Activated naive CD8-positive, alpha-beta T cell (primary cell): ENCODE results near the gene FKBP6.
"Not testable (repeated sequence)": the region's sequence is repeated elsewhere in the genome, so short reads cannot be mapped to it uniquely, and the experiment has no call there.

Experiments used
- H3K27ac Mint-ChIP-seq: one replicate; pipeline ENCODE4 v1.8.0; 2021; ENCODE audit warnings: mixed read lengths
- H3K27me3 Mint-ChIP-seq: one replicate; pipeline ENCODE4 v1.8.0; 2021; ENCODE audit warnings: mixed read lengths
- H3K36me3 Mint-ChIP-seq: one replicate; pipeline ENCODE4 v1.8.0; 2021; ENCODE audit warnings: mixed read lengths
- H3K4me1 Mint-ChIP-seq: one replicate; pipeline ENCODE4 v1.8.0; 2021; ENCODE audit warnings: low read depth, mixed read lengths
- H3K4me3 Mint-ChIP-seq: one replicate; pipeline ENCODE4 v1.8.0; 2021; ENCODE audit warnings: mild to moderate bottlenecking, mixed read lengths
- H3K9me3 Mint-ChIP-seq: one replicate; pipeline ENCODE4 v1.8.0; 2021; ENCODE audit warnings: low read depth, mixed read lengths

The FKBP6 gene

DNA sequence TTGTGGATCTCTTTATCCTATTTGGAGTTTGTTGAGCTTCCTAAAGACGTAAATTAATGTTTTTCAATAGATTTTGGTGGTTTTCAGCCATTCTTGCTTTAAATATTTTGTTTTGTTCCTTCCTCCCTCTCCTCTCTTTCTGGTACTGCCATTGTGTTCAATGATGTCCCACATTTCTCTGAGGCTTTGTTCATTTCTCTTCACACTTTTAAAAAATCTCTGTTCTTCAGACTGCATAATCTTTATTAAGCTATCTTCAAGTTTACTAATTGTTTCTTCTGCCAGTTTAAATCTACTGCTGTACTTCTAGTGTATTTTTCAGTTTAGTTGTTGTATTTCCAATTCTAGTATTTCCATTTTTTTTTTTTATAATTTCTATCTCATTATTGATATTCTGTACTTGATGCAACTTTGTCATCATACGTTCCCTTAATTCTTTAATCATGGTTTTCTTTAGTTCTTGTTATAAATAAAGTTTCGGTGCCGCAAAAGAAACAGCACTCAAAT, 60.0 kb downstream of the FKBP6 start:
- Mint-ChIP-seq H3K4me1 (no peaks in the 10 kb centered on the region), H3K4me3 (no peak overlapping the region), H3K27ac (no peak overlapping the region), H3K9me3 (peaks cover 10% of the 10 kb centered on the region), H3K27me3 (peaks cover 1% of the 10 kb centered on the region), H3K36me3 (peaks cover 9% of the 10 kb centered on the region)

DNA sequence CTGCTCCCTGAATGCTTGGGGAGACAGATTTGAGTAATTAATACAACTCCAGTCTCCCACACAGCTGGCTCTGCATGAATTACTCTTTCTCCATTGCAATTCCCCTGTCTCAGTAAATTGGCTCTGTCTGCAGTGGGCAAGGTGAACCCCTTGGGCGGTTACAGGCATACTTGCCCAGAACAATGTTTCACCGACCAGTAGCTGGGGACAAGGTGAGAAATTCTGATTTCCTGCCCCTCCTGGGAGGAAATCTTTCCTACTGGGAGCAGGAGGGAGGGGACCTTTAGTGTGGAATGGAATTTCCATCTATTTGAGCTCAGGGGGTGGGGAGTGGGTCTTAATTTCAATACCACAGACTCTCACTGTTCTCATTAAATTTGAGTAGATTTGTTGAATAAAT, 63.4 kb downstream of the FKBP6 start:
- Mint-ChIP-seq H3K9me3 (peaks cover 10% of the 10 kb centered on the region), H3K27me3 (no peaks in the 10 kb centered on the region), H3K36me3 (peaks cover 6% of the 10 kb centered on the region), H3K4me3 (no peak overlapping the region), H3K4me1 (no peaks in the 10 kb centered on the region), H3K27ac (no peak overlapping the region)

GRCh38 chr7:73394422-73394821, 66.5 kb downstream of the FKBP6 start:
- no peak overlapping the region for H3K4me3 Mint-ChIP-seq
- peaks cover 2% of the 10 kb centered on the region for H3K36me3 Mint-ChIP-seq
- H3K4me1 Mint-ChIP-seq: peaks cover under 1% of the 10 kb centered on the region
- H3K9me3 Mint-ChIP-seq: no peaks in the 10 kb centered on the region
- H3K27me3 Mint-ChIP-seq: peaks cover 2% of the 10 kb centered on the region
- H3K27ac Mint-ChIP-seq: no peak overlapping the region

- H3K27ac Mint-ChIP-seq: no peak overlapping the region
- H3K4me1 Mint-ChIP-seq: peaks cover 4% of the 10 kb centered on the region
- H3K9me3 Mint-ChIP-seq: no peaks in the 10 kb centered on the region
- peaks cover 2% of the 10 kb centered on the region for H3K27me3 Mint-ChIP-seq
- H3K36me3 Mint-ChIP-seq: peaks cover 2% of the 10 kb centered on the region
- H3K4me3 Mint-ChIP-seq: no peak overlapping the region
Measured at GRCh38 chr7:73395538-73396503, 67.9 kb downstream of the FKBP6 start.

- no peaks in the 10 kb centered on the region for H3K9me3 Mint-ChIP-seq
- peaks cover 2% of the 10 kb centered on the region for H3K27me3 Mint-ChIP-seq
- no peak overlapping the region for H3K4me3 Mint-ChIP-seq
- H3K27ac Mint-ChIP-seq: no peak overlapping the region
- peaks cover 4% of the 10 kb centered on the region for H3K4me1 Mint-ChIP-seq
- H3K36me3 Mint-ChIP-seq: peaks cover 2% of the 10 kb centered on the region
Measured at GRCh38 chr7:73397521-73398281, 69.7 kb downstream of the FKBP6 start.

DNA sequence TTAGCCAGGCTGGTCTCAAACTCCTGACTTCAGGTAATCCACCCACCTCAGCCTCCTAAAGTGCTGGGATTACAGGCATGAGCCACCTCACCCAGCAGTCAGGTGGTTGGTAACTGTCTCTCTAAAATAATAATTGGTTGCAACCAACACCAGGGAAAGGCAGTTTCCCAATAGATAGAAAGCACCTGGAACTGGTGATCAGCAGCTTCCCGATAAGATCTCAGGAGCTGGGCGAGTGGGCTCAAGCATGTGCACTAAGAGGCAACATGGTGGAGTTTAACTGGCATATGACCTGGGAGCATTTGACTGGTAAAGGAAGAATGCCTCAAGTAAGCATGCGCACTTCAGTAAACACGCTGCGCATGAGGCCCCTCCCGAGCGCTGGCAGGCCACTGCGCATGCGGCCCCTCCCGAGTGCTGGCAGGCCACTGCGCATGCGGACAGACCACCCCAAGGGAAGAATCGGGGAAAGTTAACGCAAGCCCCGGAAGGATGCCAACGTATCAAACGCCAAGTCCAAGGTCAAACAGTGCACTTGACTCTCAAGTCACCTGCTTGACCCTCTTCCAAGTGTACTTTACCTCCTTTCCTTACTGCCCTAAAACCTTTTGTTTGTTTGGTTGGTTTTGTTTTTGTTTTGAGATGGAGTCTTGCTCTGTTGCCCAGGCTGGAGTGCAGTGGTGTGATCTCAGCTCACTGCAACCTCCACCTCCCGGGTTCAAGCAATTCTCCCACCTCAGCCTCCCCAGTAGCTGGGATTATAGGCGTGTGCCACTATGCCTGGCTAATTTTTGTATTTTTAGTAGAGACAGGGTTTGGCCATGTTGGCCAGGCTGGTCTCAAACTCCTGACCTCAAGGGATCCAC, 71.5 kb downstream of the FKBP6 start:
- not testable (repeated sequence) for H3K9me3 Mint-ChIP-seq, H3K27me3 Mint-ChIP-seq, H3K36me3 Mint-ChIP-seq, H3K4me1 Mint-ChIP-seq
- H3K27ac Mint-ChIP-seq: peak overlapping the region; percentile 70
- peak overlapping the region; percentile 68 for H3K4me3 Mint-ChIP-seq

- H3K4me1 Mint-ChIP-seq, H3K4me3 Mint-ChIP-seq, H3K27ac Mint-ChIP-seq, H3K36me3 Mint-ChIP-seq, H3K27me3 Mint-ChIP-seq, H3K9me3 Mint-ChIP-seq: not testable (repeated sequence)
Measured at GRCh38 chr7:73404860-73405259, 76.9 kb downstream of the FKBP6 start.
